Measurements from ENCODE around the gene PRKACG.
"Not testable (repeated sequence)": the region's sequence is repeated elsewhere in the genome, so short reads cannot be mapped to it uniquely, and the experiment has no call there.

PRKACG gene

GRCh38 chr9:69023650-69024049, 9.7 kb upstream of the PRKACG start:
- peak; percentile 78 for DNase-seq

GRCh38 chr9:69020301-69021145, 6.6 kb upstream of the PRKACG start:
- no peak for DNase-seq

GRCh38 chr9:69019808-69020207, 5.9 kb upstream of the PRKACG start:
- no peak for DNase-seq

GRCh38 chr9:69018737-69019136, 4.8 kb upstream of the PRKACG start:
- no peak for DNase-seq

- DNase-seq = no peak
These were observed 2.5 kb upstream of the PRKACG start for GRCh38 chr9:69016191-69017096.

GRCh38 chr9:69013382-69013727, 558 bp downstream of the PRKACG start:
- DNase-seq = no peak

GRCh38 chr9:69012696-69013381, 1.1 kb downstream of the PRKACG start:
- DNase-seq = no peak

GRCh38 chr9:69009708-69010107, 4.2 kb downstream of the PRKACG start:
- no peak for DNase-seq

- DNase-seq = no peak
These were observed 9.1 kb downstream of the PRKACG start for GRCh38 chr9:69004836-69005235.

GRCh38 chr9:69003051-69003450, 10.9 kb downstream of the PRKACG start:
- DNase-seq = no peak

GRCh38 chr9:69001921-69002320, 12.0 kb downstream of the PRKACG start:
- no peak for DNase-seq

GRCh38 chr9:68999393-69000105, 14.4 kb downstream of the PRKACG start:
- peak; percentile 76 for DNase-seq

GRCh38 chr9:68998812-68999211, 15.1 kb downstream of the PRKACG start:
- DNase-seq = no peak

GRCh38 chr9:68998385-68998784, 15.5 kb downstream of the PRKACG start:
- no peak for DNase-seq

- no peak for DNase-seq
These were observed 16.2 kb downstream of the PRKACG start for GRCh38 chr9:68997666-68998065.

- no peak for DNase-seq
These were observed 17.5 kb downstream of the PRKACG start for GRCh38 chr9:68996462-68996861.

GRCh38 chr9:68995776-68996175, 18.1 kb downstream of the PRKACG start:
- no peak for DNase-seq

- DNase-seq = no peak
These were observed 22.5 kb downstream of the PRKACG start for GRCh38 chr9:68991457-68991856.

- not testable (repeated sequence) for DNase-seq
These were observed 27.0 kb downstream of the PRKACG start for GRCh38 chr9:68986949-68987348.

GRCh38 chr9:68983522-68984424, 30.1 kb downstream of the PRKACG start:
- DNase-seq = no peak

- DNase-seq = no peak
These were observed 30.9 kb downstream of the PRKACG start for GRCh38 chr9:68983008-68983411.

- peak; percentile 92 for DNase-seq
These were observed 32.1 kb downstream of the PRKACG start for GRCh38 chr9:68981789-68982188.

All from NCI-H748 treated with DMSO at 0.1 percent for 48 hours (cell line).